Esophagus squamous epithelium (tissue), 5 donors: Measurements from ENCODE around the gene OR9Q2. TPM values are rescaled to one million over a fixed set of nuclear protein-coding genes. Genes with fewer than 3 reads are reported as not detected.

Source experiments
- DNase-seq: peaks from one replicate; lab custom pipeline; 2025; lab: John Stamatoyannopoulos, UW
- H3K27ac ChIP-seq, 4 donors: fragments of 200-600 bp; sonication (generic); one replicate each; pipeline ENCODE4 v1.5.1; 2016 to 2019; ENCODE audit warnings: mild to moderate bottlenecking in 1 of 4
- H3K27me3 ChIP-seq, 4 donors: fragments of 200-600 bp; sonication (generic); 1 replicate in 3 of 4; 2 replicates in 1 of 4; pipeline versions ENCODE4 v1.5.1 to v1.6.0; 2017 to 2021; ENCODE audit warnings: antibody characterized with exemption in 1 of 4
- H3K36me3 ChIP-seq, 3 donors: fragments of 200-600 bp; sonication (generic); one replicate each; pipeline ENCODE4 v1.5.1; 2016 to 2019
- H3K4me1 ChIP-seq, 3 donors: fragments of 200-600 bp; sonication (generic); one replicate each; pipeline ENCODE4 v1.5.1; 2017 to 2019
- H3K4me3 ChIP-seq, 4 donors: fragments of 200-600 bp; sonication (generic); 1 replicate in 3 of 4; 2 replicates in 1 of 4; pipeline ENCODE4 v1.5.1; 2016 to 2019; ENCODE audit warnings: mild to moderate bottlenecking in 2 of 4, moderate library complexity in 1 of 4
- H3K9me3 ChIP-seq, 3 donors: fragments of 200-600 bp; sonication (generic); one replicate each; pipeline ENCODE4 v1.5.1; 2016 to 2019
- POLR2A ChIP-seq, 4 donors: fragments of 450-650 bp; IDR thresholded peaks; one replicate each; pipeline ENCODE4 v1.6.1; 2017; ENCODE audit warnings: antibody characterized with exemption in 4 of 4, mild to moderate bottlenecking in 4 of 4, moderate library complexity in 3 of 4
- WGBS, 2 donors: methylation state at CpG; one replicate each; pipeline ENCODE4 v1.1.5; 2018; 5-methylcytosine and 5-hydroxymethylcytosine counted together
- intact Hi-C: fragments of 100-400 bp; cut with DNase I; formaldehyde crosslinking; loops from one replicate; pipeline ENCODE4 v1.15.0; 2022
- total RNA-seq, 4 donors: library from RNA; depleted of rRNA; stranded (reverse); fragments of >200 nt; gene quantifications; one replicate each; pipeline ENCODE4 v1.1.0, GENCODE V29; 2016
- TF ChIP-seq, protein P1 (sequence below), 6 experiments: fragments of 450-650 bp in 4 of 6; fragments of 200-600 bp in 2 of 6; sonication (generic) in 2 of 6; IDR thresholded peaks; one replicate each; pipeline ENCODE4 v1.5.1; 2016 to 2019; ENCODE audit warnings: antibody characterized with exemption in 6 of 6, mild to moderate bottlenecking in 4 of 6, moderate library complexity in 4 of 6
- donor health status: DM: yes; HTN: yes; CAD: no.

Gene OR9Q2, protein sequence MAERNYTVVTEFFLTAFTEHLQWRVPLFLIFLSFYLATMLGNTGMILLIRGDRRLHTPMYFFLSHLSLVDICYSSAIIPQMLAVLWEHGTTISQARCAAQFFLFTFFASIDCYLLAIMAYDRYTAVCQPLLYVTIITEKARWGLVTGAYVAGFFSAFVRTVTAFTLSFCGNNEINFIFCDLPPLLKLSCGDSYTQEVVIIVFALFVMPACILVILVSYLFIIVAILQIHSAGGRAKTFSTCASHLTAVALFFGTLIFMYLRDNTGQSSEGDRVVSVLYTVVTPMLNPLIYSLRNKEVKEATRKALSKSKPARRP
- total RNA-seq = under 1 TPM in 1 of 4 donors, not detected in 3; 0.19 TPM

DNA sequence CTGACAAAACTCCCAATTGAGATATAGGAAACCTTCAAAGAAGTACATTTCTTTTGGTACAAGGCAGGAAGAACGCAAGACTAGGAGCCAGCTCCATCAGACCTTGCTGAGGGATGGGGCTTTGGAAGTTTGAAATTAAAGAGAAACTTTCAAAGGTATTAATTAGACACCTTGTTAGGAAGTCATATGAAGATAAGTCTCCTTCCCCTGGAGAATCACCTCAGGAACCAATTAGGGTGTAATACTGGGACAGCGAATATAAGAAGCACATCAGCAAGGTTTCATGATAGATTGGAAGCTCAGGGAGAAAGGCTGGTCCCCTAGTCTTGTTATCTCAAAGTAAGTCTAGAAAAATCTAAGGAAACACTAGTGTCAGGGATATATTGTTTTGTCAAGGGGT lies at the start of gene OR9Q2:
TSS of gene OR9Q2 (plus strand) at position 301 of the 400 bp plus-strand sequence. CDS start 1,421 bp downstream, outside the sequence.
- DNase-seq = no peak
- no peaks in the 10 kb centered on the region for H3K36me3 ChIP-seq
- no peak within 1 kb of the TSS for H3K4me3 ChIP-seq
- intact Hi-C loops = no loop called here
- no peak within 1 kb of the TSS for H3K27ac ChIP-seq
- 80 to 85% methylated on average over 2 of the region's 2 CpGs for WGBS, 2 donors
- TF ChIP-seq, protein P1, sequence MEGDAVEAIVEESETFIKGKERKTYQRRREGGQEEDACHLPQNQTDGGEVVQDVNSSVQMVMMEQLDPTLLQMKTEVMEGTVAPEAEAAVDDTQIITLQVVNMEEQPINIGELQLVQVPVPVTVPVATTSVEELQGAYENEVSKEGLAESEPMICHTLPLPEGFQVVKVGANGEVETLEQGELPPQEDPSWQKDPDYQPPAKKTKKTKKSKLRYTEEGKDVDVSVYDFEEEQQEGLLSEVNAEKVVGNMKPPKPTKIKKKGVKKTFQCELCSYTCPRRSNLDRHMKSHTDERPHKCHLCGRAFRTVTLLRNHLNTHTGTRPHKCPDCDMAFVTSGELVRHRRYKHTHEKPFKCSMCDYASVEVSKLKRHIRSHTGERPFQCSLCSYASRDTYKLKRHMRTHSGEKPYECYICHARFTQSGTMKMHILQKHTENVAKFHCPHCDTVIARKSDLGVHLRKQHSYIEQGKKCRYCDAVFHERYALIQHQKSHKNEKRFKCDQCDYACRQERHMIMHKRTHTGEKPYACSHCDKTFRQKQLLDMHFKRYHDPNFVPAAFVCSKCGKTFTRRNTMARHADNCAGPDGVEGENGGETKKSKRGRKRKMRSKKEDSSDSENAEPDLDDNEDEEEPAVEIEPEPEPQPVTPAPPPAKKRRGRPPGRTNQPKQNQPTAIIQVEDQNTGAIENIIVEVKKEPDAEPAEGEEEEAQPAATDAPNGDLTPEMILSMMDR (IDR thresholded peaks at IDR 0.05) = no peak
- TF ChIP-seq POLR2A (IDR thresholded peaks at IDR 0.05) = no peak
- no peaks in the 10 kb centered on the region for H3K4me1 ChIP-seq
- H3K9me3 ChIP-seq = no peaks in the 10 kb centered on the region
- H3K27me3 ChIP-seq = no peaks in the 10 kb centered on the region

DNA sequence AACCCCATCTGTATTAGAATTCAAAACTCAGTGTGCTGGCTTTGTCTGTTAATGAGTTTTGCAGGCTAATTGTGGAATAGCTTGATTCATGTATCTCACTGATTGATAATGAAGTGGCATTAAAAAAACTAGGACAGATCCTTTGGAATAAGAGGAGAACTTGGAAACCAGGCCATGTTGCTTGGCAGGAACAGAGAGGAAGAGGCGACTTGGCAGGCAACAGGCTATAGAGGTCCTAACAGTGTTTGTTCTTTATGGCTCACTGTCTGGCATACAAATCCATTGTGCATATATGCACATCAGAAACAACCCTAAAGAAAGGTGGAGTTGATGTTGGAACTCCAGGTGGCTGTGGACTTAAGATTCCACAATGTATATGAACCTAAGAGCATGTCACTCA lies 46.1 kb upstream of the OR9Q2 start:
- intact Hi-C loops = no loop called here
- Histone ChIP-seq H3K27me3 (no peaks in the 10 kb centered on the region), H3K4me3 (no peak overlapping the region), H3K36me3 (no peaks in the 10 kb centered on the region), H3K27ac (no peak overlapping the region), H3K9me3 (no peaks in the 10 kb centered on the region), H3K4me1 (no peaks in the 10 kb centered on the region)
- DNase-seq = no peak
- TF ChIP-seq, protein P1 (IDR thresholded peaks at IDR 0.05) = no peak
- no peak for TF ChIP-seq POLR2A (IDR thresholded peaks at IDR 0.05)
- 33 to 71% methylated on average over 1 of the region's 1 CpG for WGBS, 2 donors

DNA sequence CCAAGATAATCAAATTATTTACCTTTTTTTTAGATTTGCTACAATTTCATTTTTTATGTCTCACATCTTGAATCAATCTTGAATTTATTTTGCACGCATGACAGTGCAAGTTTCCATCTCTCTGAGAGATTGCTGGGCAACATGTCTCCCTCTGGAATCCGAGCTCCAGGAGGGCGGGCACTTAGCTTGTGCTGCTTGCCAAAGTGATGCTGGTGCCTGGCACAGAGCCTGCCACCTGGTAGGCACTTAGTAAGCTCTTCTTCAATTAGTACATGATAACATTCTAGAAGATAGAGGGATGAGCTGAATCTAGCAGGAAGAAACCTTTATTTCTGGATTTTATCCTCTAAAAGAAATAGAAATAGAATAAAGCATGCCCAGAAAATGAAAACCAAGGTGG lies 36.1 kb upstream of the OR9Q2 start:
- H3K36me3 ChIP-seq = no peaks in the 10 kb centered on the region
- H3K27ac ChIP-seq = no peak overlapping the region
- intact Hi-C loops = no loop called here
- H3K27me3 ChIP-seq = no peaks in the 10 kb centered on the region
- 53 to 64% methylated on average over 3 of the region's 3 CpGs for WGBS, 2 donors
- no peaks in the 10 kb centered on the region for H3K9me3 ChIP-seq
- H3K4me1 ChIP-seq = no peaks in the 10 kb centered on the region
- no peak for TF ChIP-seq POLR2A (IDR thresholded peaks at IDR 0.05)
- TF ChIP-seq, protein P1 (IDR thresholded peaks at IDR 0.05) = no peak
- no peak overlapping the region for H3K4me3 ChIP-seq
- no peak for DNase-seq

DNA sequence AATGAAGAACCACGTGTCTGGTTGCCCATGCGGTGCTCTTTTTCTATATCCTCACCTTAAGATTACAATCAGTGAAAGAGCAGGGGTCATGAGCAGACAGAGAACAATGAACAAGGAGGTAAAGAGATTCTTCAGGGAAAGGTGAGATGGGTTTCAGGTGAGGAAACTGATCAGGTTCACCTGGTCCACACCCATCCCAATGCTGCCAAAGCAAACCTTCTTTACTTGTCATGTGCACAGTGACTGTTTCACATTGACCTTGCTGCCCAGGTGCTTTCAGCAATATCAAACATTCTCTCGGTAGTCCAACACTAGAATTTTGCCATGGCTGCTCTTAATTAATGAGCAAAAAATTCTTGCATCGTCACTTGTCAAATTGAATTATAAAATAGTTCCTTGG lies 24.5 kb upstream of the OR9Q2 start:
- Histone ChIP-seq H3K36me3 (no peaks in the 10 kb centered on the region), H3K9me3 (no peaks in the 10 kb centered on the region), H3K27me3 (no peaks in the 10 kb centered on the region), H3K4me1 (peaks cover 0 to 28% (median 2%) of the 10 kb centered on the region in 3 donors), H3K27ac (no peak overlapping the region), H3K4me3 (no peak overlapping the region)
- no peak for TF ChIP-seq POLR2A (IDR thresholded peaks at IDR 0.05)
- TF ChIP-seq, protein P1 (IDR thresholded peaks at IDR 0.05) = no peak
- DNase-seq = no peak
- 78 to 79% methylated on average over 4 of the region's 4 CpGs for WGBS, 2 donors
- intact Hi-C loops = no loop called here

DNA sequence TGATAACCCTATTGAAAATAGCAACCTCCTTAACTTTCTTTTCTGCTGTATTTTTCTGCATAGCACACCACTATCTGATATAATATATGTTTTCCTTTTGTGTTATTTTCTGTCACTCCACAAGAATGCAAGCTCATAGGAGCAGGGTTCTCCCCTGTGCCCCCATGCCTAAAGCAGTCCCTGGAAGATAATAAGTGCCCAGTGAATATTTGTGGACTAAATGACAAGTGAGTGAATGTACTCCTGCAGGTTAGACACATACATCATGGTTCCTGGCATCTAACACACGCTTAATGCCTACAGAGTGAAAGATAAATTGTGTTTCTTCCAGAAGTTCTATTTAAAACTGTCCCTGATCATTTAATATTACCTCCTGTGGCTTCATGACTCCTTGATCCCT lies 23.9 kb upstream of the OR9Q2 start:
- Histone ChIP-seq H3K27ac (peak overlapping the region in 1 of 4 donors; percentile 37), H3K4me1 (peaks cover 0 to 28% (median 2%) of the 10 kb centered on the region in 3 donors), H3K36me3 (no peaks in the 10 kb centered on the region), H3K9me3 (no peaks in the 10 kb centered on the region), H3K27me3 (no peaks in the 10 kb centered on the region), H3K4me3 (no peak overlapping the region)
- no peak for TF ChIP-seq POLR2A (IDR thresholded peaks at IDR 0.05)
- TF ChIP-seq, protein P1 (IDR thresholded peaks at IDR 0.05) = no peak
- intact Hi-C loops = no loop called here
- 52 to 68% methylated on average over 1 of the region's 1 CpG for WGBS, 2 donors
- DNase-seq = no peak
